GM10847 (cell line): ENCODE measurements around the gene LATS2.

Source experiments
- POLR2A ChIP-seq: IDR thresholded peaks from 2 replicates; pipeline ENCODE4 v1.6.1; 2011; ENCODE audit not compliant: insufficient read length; ENCODE audit errors: extremely low read depth

LATS2 gene

GRCh38 chr13:20995245-20995838, 66.0 kb downstream of the LATS2 start:
- TF ChIP-seq POLR2A = no peak

GRCh38 chr13:20994441-20994821, 67.0 kb downstream of the LATS2 start:
- TF ChIP-seq POLR2A = no peak

GRCh38 chr13:20993661-20994440, 67.5 kb downstream of the LATS2 start:
- no peak for TF ChIP-seq POLR2A

- TF ChIP-seq POLR2A = no peak
These were observed 68.2 kb downstream of the LATS2 start for GRCh38 chr13:20993211-20993610.

GRCh38 chr13:20991741-20992520, 69.5 kb downstream of the LATS2 start:
- no peak for TF ChIP-seq POLR2A

- TF ChIP-seq POLR2A = no peak
These were observed 70.4 kb downstream of the LATS2 start for GRCh38 chr13:20990910-20991525.

- TF ChIP-seq POLR2A = no peak
These were observed 71.6 kb downstream of the LATS2 start for GRCh38 chr13:20989656-20990321.

- TF ChIP-seq POLR2A = no peak
These were observed 72.3 kb downstream of the LATS2 start for GRCh38 chr13:20988909-20989655.

- TF ChIP-seq POLR2A = no peak
These were observed 73.1 kb downstream of the LATS2 start for GRCh38 chr13:20988033-20988908.

- TF ChIP-seq POLR2A = no peak
These were observed 73.8 kb downstream of the LATS2 start for GRCh38 chr13:20987599-20987998.

- no peak for TF ChIP-seq POLR2A
These were observed 76.5 kb downstream of the LATS2 start for GRCh38 chr13:20984879-20985278.

- TF ChIP-seq POLR2A = no peak
These were observed 78.0 kb downstream of the LATS2 start for GRCh38 chr13:20983386-20983785.

- no peak for TF ChIP-seq POLR2A
These were observed 79.9 kb downstream of the LATS2 start for GRCh38 chr13:20981370-20982095.
